H9 (cell line): ENCODE results near the gene DIP2C. TPM values are rescaled to one million over a fixed set of nuclear protein-coding genes. Genes with fewer than 3 reads are reported as not detected.

Experiments
- DNase-seq: peaks from one replicate; pipeline ENCODE4 v3.0.0-alpha.2; 2017
- H2AFZ ChIP-seq: one replicate; pipeline ENCODE4 v1.6.1; 2013; ENCODE audit warnings: mild to moderate bottlenecking, low read length, control low read depth, moderate library complexity
- H2AK5ac ChIP-seq: 2 replicates; pipeline ENCODE4 v1.6.1; 2013; ENCODE audit warnings: low read length, control low read depth, mixed read lengths; ENCODE audit not compliant: insufficient read length
- H2BK120ac ChIP-seq: one replicate; pipeline ENCODE4 v1.6.1; 2013; ENCODE audit warnings: low read depth, mild to moderate bottlenecking, low read length, control low read depth, inconsistent platforms; ENCODE audit not compliant: poor library complexity, severe bottlenecking
- H2BK12ac ChIP-seq: 2 replicates; pipeline ENCODE4 v1.6.1; 2013; ENCODE audit warnings: low read length, control low read depth, mixed read lengths, low read depth; ENCODE audit not compliant: insufficient read length
- H2BK15ac ChIP-seq: 2 replicates; pipeline ENCODE4 v1.6.1; 2013; ENCODE audit warnings: low read depth, low read length, control low read depth
- H2BK20ac ChIP-seq: one replicate; pipeline ENCODE4 v1.6.1; 2013; ENCODE audit warnings: low read depth, mild to moderate bottlenecking, low read length, control low read depth, inconsistent platforms; ENCODE audit not compliant: poor library complexity, severe bottlenecking
- H2BK5ac ChIP-seq: 2 replicates; pipeline ENCODE4 v1.6.1; 2013; ENCODE audit warnings: low read length, control low read depth, mixed read lengths; ENCODE audit not compliant: insufficient read length
- H3K14ac ChIP-seq: 2 replicates; pipeline ENCODE4 v1.6.1; 2013; ENCODE audit warnings: low read length, control low read depth; ENCODE audit not compliant: insufficient read depth
- H3K18ac ChIP-seq: 2 replicates; pipeline ENCODE4 v1.6.1; 2013; ENCODE audit warnings: low read depth, mild to moderate bottlenecking, mixed read lengths, low read length, control low read depth; ENCODE audit not compliant: insufficient read length
- H3K23ac ChIP-seq: 2 replicates; pipeline ENCODE4 v1.6.1; 2013; ENCODE audit warnings: low read length, control low read depth, mixed read lengths, low read depth; ENCODE audit not compliant: insufficient read length
- H3K23me2 ChIP-seq: 2 replicates; pipeline ENCODE4 v1.6.1; 2013; ENCODE audit warnings: low read depth, mild to moderate bottlenecking, mixed read lengths, low read length, control low read depth; ENCODE audit not compliant: insufficient read length, poor library complexity, severe bottlenecking
- H3K27ac ChIP-seq: 2 replicates; pipeline ENCODE4 v1.5.1; 2013; ENCODE audit warnings: low read length, control low read depth, mixed read lengths, low read depth; ENCODE audit not compliant: insufficient read length
- H3K27me3 ChIP-seq: 2 replicates; pipeline ENCODE4 v1.6.1; 2013; ENCODE audit warnings: low read length, control low read depth, inconsistent platforms; ENCODE audit not compliant: insufficient read depth
- H3K4ac ChIP-seq: 2 replicates; pipeline ENCODE4 v1.6.1; 2013; ENCODE audit warnings: low read depth, mild to moderate bottlenecking, control low read depth, inconsistent platforms, low read length, moderate library complexity
- H3K4me1 ChIP-seq: 2 replicates; pipeline ENCODE4 v1.6.1; 2013; ENCODE audit warnings: low read length, control low read depth, inconsistent platforms; ENCODE audit not compliant: insufficient read depth
- H3K4me2 ChIP-seq: 2 replicates; pipeline ENCODE4 v1.6.1; 2013; ENCODE audit warnings: low read length, control low read depth, mixed read lengths; ENCODE audit not compliant: insufficient read length, insufficient read depth
- H3K56ac ChIP-seq: 2 replicates; pipeline ENCODE4 v1.6.1; 2013; ENCODE audit warnings: low read depth, mild to moderate bottlenecking, mixed read lengths, low read length, control low read depth; ENCODE audit not compliant: insufficient read length
- H3K79me1 ChIP-seq: 2 replicates; pipeline ENCODE4 v1.6.1; 2013; ENCODE audit warnings: low read depth, mild to moderate bottlenecking, moderate library complexity, low read length, control low read depth, inconsistent platforms; ENCODE audit not compliant: insufficient read depth, poor library complexity, severe bottlenecking
- H3K79me2 ChIP-seq: 2 replicates; pipeline ENCODE4 v1.6.1; 2013; ENCODE audit warnings: low read length, control low read depth, inconsistent platforms; ENCODE audit not compliant: insufficient read depth
- H3K9ac ChIP-seq: 2 replicates; pipeline ENCODE4 v1.6.1; 2013; ENCODE audit warnings: low read length, control low read depth, mixed read lengths; ENCODE audit not compliant: insufficient read length; ENCODE audit errors: extremely low read depth
- H3K9me3 ChIP-seq: one replicate; pipeline ENCODE4 v1.6.1; 2013; ENCODE audit warnings: low read depth, low read length, inconsistent platforms; ENCODE audit not compliant: control insufficient read depth
- H3T11ph ChIP-seq: one replicate; pipeline ENCODE4 v1.6.1; 2013; ENCODE audit warnings: mild to moderate bottlenecking, low read length, control low read depth, inconsistent platforms
- H4K20me1 ChIP-seq: one replicate; pipeline ENCODE4 v1.6.1; 2013; ENCODE audit not compliant: control insufficient read depth, insufficient read length, insufficient read depth
- H4K5ac ChIP-seq: 2 replicates; pipeline ENCODE4 v1.6.1; 2013; ENCODE audit warnings: low read depth, mild to moderate bottlenecking, mixed read lengths, low read length, control low read depth; ENCODE audit not compliant: insufficient read length
- H4K8ac ChIP-seq: replicated peaks from 2 replicates; pipeline ENCODE4 v1.6.1; 2013; ENCODE audit warnings: low read length, control low read depth, mixed read lengths, low read depth; ENCODE audit not compliant: insufficient read length
- H4K91ac ChIP-seq: 2 replicates; pipeline ENCODE4 v1.6.1; 2013; ENCODE audit warnings: low read depth, mild to moderate bottlenecking, moderate library complexity, mixed read lengths, low read length, control low read depth; ENCODE audit not compliant: insufficient read length
- H3K27ac Mint-ChIP-seq, 3 experiments: 2 replicates in 2 of 3; 3 replicates in 1 of 3; pipeline ENCODE4 v1.8.0; 2020 to 2021; ENCODE audit warnings: mixed read lengths in 3 of 3, mild to moderate bottlenecking in 1 of 3, moderate library complexity in 1 of 3
- H3K27me3 Mint-ChIP-seq: 2 replicates; pipeline ENCODE4 v1.8.0; 2021; ENCODE audit warnings: low read depth, mild to moderate bottlenecking, moderate library complexity, mixed read lengths
- H3K36me3 Mint-ChIP-seq, 3 experiments: 2 replicates in 2 of 3; 3 replicates in 1 of 3; pipeline ENCODE4 v1.8.0; 2020 to 2021; ENCODE audit warnings: low read depth in 3 of 3, mixed read lengths in 3 of 3; ENCODE audit not compliant: insufficient read depth in 1 of 3
- H3K4me1 Mint-ChIP-seq, 2 experiments: 2 replicates each; pipeline ENCODE4 v1.8.0; 2020; ENCODE audit warnings: mixed read lengths in 2 of 2
- H3K4me3 Mint-ChIP-seq, 2 experiments: 2 replicates in 1 of 2; 3 replicates in 1 of 2; pipeline ENCODE4 v1.8.0; 2020 to 2021; ENCODE audit warnings: mild to moderate bottlenecking in 2 of 2, mixed read lengths in 2 of 2, moderate library complexity in 1 of 2
- H3K9me3 Mint-ChIP-seq, 2 experiments: 2 replicates in 1 of 2; 3 replicates in 1 of 2; pipeline ENCODE4 v1.8.0; 2020; ENCODE audit warnings: mild to moderate bottlenecking in 2 of 2, mixed read lengths in 2 of 2, moderate library complexity in 1 of 2
- WGBS: extraction: QIAGEN DNeasy Blood & Tissue Kit; methylation state at CpG from one replicate; pipeline ENCODE4 v1.1.7; 2013; ENCODE audit warnings: missing lambda C conversion rate, low lambda C conversion rate, mixed read lengths; ENCODE audit not compliant: insufficient read length; ENCODE audit errors: extremely low coverage; 5-methylcytosine and 5-hydroxymethylcytosine counted together
- total RNA-seq: library from RNA; stranded (reverse); gene quantifications from 2 replicates; pipeline ENCODE4 v1.2.1, GENCODE V29; 2021
- TF ChIP-seq, protein P1 (sequence below): fragments of 200-600 bp; sonication (generic); conservative IDR thresholded peaks from 3 replicates; pipeline ENCODE4 v1.8.0; 2021; ENCODE audit warnings: antibody characterized with exemption, mild to moderate bottlenecking

The DIP2C gene
- total RNA-seq, 1 experiment from 2014 or later = 7.9 TPM

- peaks cover 9% of the 10 kb centered on the region; the same call in 1 of the 2 replicates for H3K4me1 ChIP-seq
Observed at GRCh38 chr10:613271-614138, 76.0 kb downstream of the DIP2C start.

More at GRCh38 chr10:613271-614138, 76.0 kb downstream of the DIP2C start:
- H3K9ac ChIP-seq = no peak overlapping the region
- no peak overlapping the region for H4K8ac ChIP-seq
- WGBS = no CpG with 5 or more reads among the region's 19 CpGs
- no peaks in the 10 kb centered on the region for H3K79me1 ChIP-seq
- Mint-ChIP-seq H3K27me3 (no peaks in the 10 kb centered on the region), H3K4me1 (peaks cover 59 to 65% of the 10 kb centered on the region in 2 experiments), H3K4me3 (no peak overlapping the region; a peak in 1 of 5 replicates), H3K36me3 (no peaks in the 10 kb centered on the region; a peak in 2 of 7 replicates), H3K9me3 (no peaks in the 10 kb centered on the region), H3K27ac (peak overlapping the region; percentile 32 to 73 (median 68); a peak in 5 of 7 replicates)
- H3K18ac ChIP-seq = peak overlapping the region; percentile 41
- H2BK5ac ChIP-seq = no peak overlapping the region
- no peaks in the 10 kb centered on the region for H3K27me3 ChIP-seq
- H4K5ac ChIP-seq = no peak overlapping the region
- H2AFZ ChIP-seq = no peak overlapping the region
- peaks cover 2% of the 10 kb centered on the region for H4K20me1 ChIP-seq
- no peak overlapping the region for H2BK12ac ChIP-seq
- H3K9me3 ChIP-seq = no peaks in the 10 kb centered on the region
- H3K56ac ChIP-seq = no peak overlapping the region
- H3K4ac ChIP-seq = no peak overlapping the region
- no peak overlapping the region for H3K27ac ChIP-seq
- no peak overlapping the region; the same call in 1 of the 2 replicates for H3K14ac ChIP-seq
- H2AK5ac ChIP-seq = no peak overlapping the region
- H3K79me2 ChIP-seq = no peaks in the 10 kb centered on the region
- no peak for DNase-seq
- no peak overlapping the region for H4K91ac ChIP-seq
- no peak overlapping the region for H3K23ac ChIP-seq
- H2BK120ac ChIP-seq = no peak overlapping the region
- no peak overlapping the region for H2BK20ac ChIP-seq
- no peak overlapping the region for H3K4me2 ChIP-seq
- H3K23me2 ChIP-seq = no peaks in the 10 kb centered on the region
- TF ChIP-seq, protein P1, sequence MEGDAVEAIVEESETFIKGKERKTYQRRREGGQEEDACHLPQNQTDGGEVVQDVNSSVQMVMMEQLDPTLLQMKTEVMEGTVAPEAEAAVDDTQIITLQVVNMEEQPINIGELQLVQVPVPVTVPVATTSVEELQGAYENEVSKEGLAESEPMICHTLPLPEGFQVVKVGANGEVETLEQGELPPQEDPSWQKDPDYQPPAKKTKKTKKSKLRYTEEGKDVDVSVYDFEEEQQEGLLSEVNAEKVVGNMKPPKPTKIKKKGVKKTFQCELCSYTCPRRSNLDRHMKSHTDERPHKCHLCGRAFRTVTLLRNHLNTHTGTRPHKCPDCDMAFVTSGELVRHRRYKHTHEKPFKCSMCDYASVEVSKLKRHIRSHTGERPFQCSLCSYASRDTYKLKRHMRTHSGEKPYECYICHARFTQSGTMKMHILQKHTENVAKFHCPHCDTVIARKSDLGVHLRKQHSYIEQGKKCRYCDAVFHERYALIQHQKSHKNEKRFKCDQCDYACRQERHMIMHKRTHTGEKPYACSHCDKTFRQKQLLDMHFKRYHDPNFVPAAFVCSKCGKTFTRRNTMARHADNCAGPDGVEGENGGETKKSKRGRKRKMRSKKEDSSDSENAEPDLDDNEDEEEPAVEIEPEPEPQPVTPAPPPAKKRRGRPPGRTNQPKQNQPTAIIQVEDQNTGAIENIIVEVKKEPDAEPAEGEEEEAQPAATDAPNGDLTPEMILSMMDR = no peak
- H2BK15ac ChIP-seq = no peak overlapping the region
- no peak overlapping the region for H3T11ph ChIP-seq
